HG03196 (cell line): ENCODE measurements around the gene NANOS2.
"Not testable (repeated sequence)": the region's sequence is repeated elsewhere in the genome, so short reads cannot be mapped to it uniquely, and the experiment has no call there.

ENCODE experiments used
- ATAC-seq: cut with Tn5 transposase; IDR thresholded peaks from one replicate; pipeline ENCODE4 v1.9.1; 2021; ENCODE audit not compliant: unreplicated experiment

Gene NANOS2

GRCh38 chr19:45878043-45878794 is 36.4 kb downstream of the NANOS2 start:
- no peak for ATAC-seq

- ATAC-seq: no peak
These were observed 38.0 kb downstream of the NANOS2 start for GRCh38 chr19:45876411-45877197.

GRCh38 chr19:45876161-45876410 is 38.5 kb downstream of the NANOS2 start:
- ATAC-seq: no peak

GRCh38 chr19:45874620-45874966 is 40.0 kb downstream of the NANOS2 start:
- ATAC-seq: no peak

- no peak for ATAC-seq
These were observed 41.3 kb downstream of the NANOS2 start for GRCh38 chr19:45873219-45873772.

GRCh38 chr19:45872095-45872919 is 42.3 kb downstream of the NANOS2 start:
- no peak for ATAC-seq

- ATAC-seq: no peak
These were observed 43.8 kb downstream of the NANOS2 start for GRCh38 chr19:45870798-45871197.

GRCh38 chr19:45867241-45867640 is 47.3 kb downstream of the NANOS2 start:
- not testable (repeated sequence) for ATAC-seq

GRCh38 chr19:45866400-45867176 is 48.0 kb downstream of the NANOS2 start:
- ATAC-seq: no peak

GRCh38 chr19:45865269-45865948 is 49.2 kb downstream of the NANOS2 start:
- ATAC-seq: no peak

- ATAC-seq: no peak
These were observed 49.9 kb downstream of the NANOS2 start for GRCh38 chr19:45864629-45865082.

GRCh38 chr19:45863840-45864628 is 50.5 kb downstream of the NANOS2 start, which contains the start of gene FOXA3:
Gene FOXA3, plus strand, starts transcription at chr19:45864326. Its CDS starts 131 bp downstream, at chr19:45864457.
- peak; percentile 45 for ATAC-seq

- ATAC-seq: no peak
These were observed 51.2 kb downstream of the NANOS2 start for GRCh38 chr19:45863335-45863839.
